Measurements from ENCODE around the gene CLIC3.

- no peak for TF ChIP-seq EZH2 (IDR thresholded peaks at IDR 0.05; ENCODE audit: borderline replicate concordance, low read length)
- no peak for TF ChIP-seq CTCF (IDR thresholded peaks at IDR 0.05; ENCODE audit: low read length)
These were observed 25.8 kb upstream of the CLIC3 start for GRCh38 chr9:137021979-137022661.
